ENCODE measurements around the gene TAS1R1.

DNA sequence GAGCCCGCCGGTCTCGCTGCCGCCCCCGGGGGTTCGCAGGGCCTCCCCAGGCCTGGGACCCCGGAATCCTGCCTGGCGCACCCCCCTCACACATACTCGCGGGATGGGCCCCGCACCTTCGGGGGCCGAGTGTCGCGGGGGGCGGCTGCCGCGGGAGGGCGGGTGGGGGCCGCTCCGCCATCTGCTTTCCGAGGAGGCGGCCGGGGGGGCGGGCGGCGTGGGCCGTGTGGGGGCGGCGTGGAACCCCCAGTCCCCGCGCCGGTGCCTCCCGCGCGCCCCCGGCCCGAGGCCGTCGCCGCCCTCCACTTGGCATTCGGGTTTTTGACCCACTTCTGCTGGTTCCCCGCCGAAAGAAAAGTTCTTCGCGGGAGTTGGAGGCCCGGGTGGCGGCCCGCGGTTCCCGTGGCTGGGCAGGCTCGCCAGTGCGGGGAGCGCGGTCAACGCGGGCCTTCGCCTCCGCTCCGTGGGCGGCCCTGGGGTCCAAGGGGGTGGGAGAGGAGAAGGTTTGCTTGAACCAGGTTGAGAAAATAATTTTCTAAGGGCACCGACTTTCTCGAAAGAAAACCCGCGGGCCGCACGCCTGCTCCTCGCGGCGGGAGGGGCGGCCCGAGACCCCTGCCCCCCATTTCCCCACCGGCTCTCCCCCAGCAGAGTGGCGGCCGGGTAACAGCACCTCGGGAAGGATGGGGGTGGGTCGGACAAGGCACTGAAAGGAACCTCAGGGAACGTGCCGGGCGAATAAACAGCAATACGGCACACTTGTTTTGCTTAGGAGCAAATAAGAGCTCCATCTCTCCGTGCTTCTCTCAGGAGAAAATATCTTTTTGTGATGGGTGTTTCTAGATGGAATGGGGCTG lies 60.0 kb downstream of the TAS1R1 start:
- TF ChIP-seq, protein P1, sequence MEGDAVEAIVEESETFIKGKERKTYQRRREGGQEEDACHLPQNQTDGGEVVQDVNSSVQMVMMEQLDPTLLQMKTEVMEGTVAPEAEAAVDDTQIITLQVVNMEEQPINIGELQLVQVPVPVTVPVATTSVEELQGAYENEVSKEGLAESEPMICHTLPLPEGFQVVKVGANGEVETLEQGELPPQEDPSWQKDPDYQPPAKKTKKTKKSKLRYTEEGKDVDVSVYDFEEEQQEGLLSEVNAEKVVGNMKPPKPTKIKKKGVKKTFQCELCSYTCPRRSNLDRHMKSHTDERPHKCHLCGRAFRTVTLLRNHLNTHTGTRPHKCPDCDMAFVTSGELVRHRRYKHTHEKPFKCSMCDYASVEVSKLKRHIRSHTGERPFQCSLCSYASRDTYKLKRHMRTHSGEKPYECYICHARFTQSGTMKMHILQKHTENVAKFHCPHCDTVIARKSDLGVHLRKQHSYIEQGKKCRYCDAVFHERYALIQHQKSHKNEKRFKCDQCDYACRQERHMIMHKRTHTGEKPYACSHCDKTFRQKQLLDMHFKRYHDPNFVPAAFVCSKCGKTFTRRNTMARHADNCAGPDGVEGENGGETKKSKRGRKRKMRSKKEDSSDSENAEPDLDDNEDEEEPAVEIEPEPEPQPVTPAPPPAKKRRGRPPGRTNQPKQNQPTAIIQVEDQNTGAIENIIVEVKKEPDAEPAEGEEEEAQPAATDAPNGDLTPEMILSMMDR (IDR thresholded peaks at IDR 0.05), result no peak
- no peak for TF ChIP-seq POLR2A (IDR thresholded peaks at IDR 0.05)
